ENCODE results near the gene HOOK2.

Gene HOOK2

GRCh38 chr19:12793290-12794195 lies 18.2 kb upstream of the HOOK2 start:
- peak; percentile 96 for DNase-seq

DNA sequence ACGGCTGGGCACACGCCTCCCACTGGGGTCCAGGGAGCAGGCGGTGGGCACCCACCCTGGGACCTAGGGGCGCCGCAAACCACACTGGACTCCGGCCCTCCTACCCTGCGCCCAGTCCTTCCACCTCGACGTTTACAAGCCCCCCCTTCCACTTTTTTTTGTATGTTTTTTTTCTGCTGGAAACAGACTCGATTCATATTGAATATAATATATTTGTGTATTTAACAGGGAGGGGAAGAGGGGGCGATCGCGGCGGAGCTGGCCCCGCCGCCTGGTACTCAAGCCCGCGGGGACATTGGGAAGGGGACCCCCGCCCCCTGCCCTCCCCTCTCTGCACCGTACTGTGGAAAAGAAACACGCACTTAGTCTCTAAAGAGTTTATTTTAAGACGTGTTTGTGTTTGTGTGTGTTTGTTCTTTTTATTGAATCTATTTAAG lies 17.5 kb upstream of the HOOK2 start:
- DNase-seq = no peak

- DNase-seq = peak; percentile 81
Observed at GRCh38 chr19:12792051-12792852, 16.9 kb upstream of the HOOK2 start.

DNA sequence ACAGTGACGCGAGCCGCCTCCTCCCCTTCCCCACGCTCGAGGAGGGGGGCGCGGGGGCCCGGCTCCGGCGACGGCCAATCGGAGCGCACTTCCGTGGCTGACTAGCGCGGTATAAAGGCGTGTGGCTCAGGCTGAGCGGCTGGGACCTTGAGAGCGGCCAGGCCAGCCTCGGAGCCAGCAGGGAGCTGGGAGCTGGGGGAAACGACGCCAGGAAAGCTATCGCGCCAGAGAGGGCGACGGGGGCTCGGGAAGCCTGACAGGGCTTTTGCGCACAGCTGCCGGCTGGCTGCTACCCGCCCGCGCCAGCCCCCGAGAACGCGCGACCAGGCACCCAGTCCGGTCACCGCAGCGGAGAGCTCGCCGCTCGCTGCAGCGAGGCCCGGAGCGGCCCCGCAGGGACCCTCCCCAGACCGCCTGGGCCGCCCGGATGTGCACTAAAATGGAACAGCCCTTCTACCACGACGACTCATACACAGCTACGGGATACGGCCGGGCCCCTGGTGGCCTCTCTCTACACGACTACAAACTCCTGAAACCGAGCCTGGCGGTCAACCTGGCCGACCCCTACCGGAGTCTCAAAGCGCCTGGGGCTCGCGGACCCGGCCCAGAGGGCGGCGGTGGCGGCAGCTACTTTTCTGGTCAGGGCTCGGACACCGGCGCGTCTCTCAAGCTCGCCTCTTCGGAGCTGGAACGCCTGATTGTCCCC lies 16.1 kb upstream of the HOOK2 start, which contains the start of gene JUNB:
Gene JUNB (plus strand): TSS at position 142 of the 706 bp plus-strand sequence. CDS start 286 bp downstream, at position 428.
- DNase-seq = peak; percentile 98

GRCh38 chr19:12790628-12791344 lies 15.4 kb upstream of the HOOK2 start:
- DNase-seq = no peak

- peak; percentile 95 for DNase-seq
Observed at GRCh38 chr19:12789904-12790619, 14.7 kb upstream of the HOOK2 start.

DNA sequence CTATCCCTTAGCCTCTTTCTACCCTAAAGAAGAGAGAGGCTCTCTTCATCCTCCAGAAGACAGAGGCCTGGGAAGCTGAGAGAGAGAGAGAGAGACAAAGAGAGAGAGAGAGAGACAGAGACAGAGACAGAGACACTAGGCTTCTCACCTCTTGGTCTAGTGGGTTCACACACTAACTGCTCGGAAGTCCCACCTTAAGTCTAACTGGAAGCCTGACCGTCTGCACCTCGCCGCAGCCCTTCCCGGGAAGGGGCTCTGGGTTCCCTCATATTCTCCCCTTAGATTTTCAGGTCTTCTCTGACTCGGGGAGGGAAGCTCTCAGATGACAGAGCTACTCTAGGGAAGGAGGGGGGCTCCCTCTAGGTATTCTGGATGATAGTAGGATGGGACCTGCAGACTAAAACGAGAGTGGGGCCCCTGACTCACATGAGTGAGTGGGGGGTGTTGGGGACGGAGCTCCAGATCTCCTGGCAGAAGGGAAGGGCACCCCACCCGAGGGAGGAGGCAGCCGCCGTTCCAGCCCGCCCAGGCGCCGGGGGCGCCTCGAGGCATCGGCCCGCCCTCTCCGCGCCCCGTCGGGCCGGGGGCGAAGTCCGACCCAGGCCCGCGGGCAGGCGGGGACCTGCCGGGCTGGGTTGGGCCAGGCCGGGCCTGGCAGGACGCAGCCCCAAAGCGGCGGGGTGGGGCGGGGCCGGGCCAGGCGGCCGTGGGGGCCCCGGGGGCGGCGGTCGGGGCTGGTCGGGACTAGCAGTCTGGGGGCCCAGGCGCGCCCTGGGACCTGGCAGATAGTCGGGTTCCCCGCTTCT lies 13.9 kb upstream of the HOOK2 start:
- peak; percentile 48 for DNase-seq

- DNase-seq = peak; percentile 85
Observed at GRCh38 chr19:12788682-12789097, 13.3 kb upstream of the HOOK2 start.

GRCh38 chr19:12788042-12788681 lies 12.8 kb upstream of the HOOK2 start:
- DNase-seq = no peak

DNA sequence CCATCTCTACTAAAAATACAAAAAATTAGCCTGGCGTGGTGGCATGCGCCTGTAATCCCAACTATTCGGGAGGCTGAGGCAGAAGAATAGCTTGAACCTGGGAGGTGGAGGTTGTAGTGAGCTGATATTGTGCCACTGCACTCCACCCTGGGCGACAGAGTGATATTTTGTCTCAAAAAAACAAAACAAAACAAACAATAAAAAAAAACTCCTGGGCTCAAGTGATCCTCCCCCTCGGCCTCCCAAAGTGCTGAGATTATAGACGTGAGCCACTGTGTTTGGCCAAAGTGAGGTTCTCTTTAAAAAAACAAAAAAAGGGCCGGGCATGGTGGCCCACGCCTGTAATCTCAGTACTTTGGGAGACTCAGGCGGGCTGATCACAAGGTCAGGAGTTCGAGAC lies 12.1 kb upstream of the HOOK2 start:
- DNase-seq = no peak

GRCh38 chr19:12786952-12787351 lies 11.6 kb upstream of the HOOK2 start:
- DNase-seq = no peak

GRCh38 chr19:12786141-12786870 lies 11.0 kb upstream of the HOOK2 start:
- no peak for DNase-seq

- no peak for DNase-seq
Observed at GRCh38 chr19:12785431-12786031, 10.2 kb upstream of the HOOK2 start.

DNA sequence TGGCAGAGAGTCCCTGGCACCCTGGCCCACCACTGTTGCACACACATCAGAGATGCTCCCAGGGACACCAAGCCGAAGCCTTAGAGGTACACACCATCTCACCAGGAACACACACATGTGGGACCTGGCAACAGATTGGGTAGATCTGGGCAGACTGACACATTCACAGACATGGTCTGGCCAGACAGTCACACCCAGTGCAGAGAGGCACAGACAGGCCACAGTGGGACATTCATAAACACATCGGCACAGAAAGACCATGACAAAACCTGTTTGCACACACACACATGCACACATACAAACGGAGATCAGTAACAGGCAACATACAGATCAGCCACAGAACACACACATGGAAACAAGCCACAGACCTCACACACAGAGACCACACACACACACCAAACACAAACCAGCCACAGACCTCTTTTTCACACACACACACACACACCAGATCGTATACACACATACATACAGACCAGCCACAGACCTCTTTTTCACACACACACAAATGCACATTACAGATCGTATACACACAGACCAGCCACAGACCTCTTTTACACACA lies 9.6 kb upstream of the HOOK2 start:
- no peak for DNase-seq

GRCh38 chr19:12784394-12784870 lies 9.1 kb upstream of the HOOK2 start:
- DNase-seq = no peak

DNA sequence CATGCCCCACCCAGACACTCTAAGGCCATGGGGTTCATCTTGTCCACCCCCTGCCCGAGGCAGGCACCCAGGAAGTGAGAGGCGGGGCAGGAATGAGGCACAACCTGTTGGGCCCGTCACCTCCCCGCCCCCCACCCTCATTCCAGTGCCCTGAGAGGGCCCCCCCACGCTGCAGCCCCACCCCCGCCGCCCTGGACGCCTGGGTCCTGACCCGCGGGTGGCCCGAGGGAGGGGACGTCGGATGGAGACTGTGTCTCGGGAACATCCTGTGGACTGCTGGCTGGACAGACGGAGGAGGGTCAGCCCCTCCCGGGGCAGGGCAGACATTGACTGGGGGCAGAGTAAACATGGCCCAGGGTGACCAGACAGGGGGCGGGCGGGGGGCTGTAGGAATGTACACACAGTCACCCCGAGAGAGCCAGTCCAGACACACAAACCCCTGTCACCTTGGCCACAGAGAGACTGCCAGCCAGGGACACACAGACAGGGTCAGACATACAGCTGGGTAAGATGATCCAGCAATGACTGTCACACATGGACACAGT lies 8.6 kb upstream of the HOOK2 start:
- DNase-seq = no peak

GRCh38 chr19:12783291-12783848 lies 8.0 kb upstream of the HOOK2 start:
- DNase-seq = no peak

All from right forelimb (tissue), 1 donor.